ENCODE measurements around the gene ABCB4.

Gene ABCB4

DNA sequence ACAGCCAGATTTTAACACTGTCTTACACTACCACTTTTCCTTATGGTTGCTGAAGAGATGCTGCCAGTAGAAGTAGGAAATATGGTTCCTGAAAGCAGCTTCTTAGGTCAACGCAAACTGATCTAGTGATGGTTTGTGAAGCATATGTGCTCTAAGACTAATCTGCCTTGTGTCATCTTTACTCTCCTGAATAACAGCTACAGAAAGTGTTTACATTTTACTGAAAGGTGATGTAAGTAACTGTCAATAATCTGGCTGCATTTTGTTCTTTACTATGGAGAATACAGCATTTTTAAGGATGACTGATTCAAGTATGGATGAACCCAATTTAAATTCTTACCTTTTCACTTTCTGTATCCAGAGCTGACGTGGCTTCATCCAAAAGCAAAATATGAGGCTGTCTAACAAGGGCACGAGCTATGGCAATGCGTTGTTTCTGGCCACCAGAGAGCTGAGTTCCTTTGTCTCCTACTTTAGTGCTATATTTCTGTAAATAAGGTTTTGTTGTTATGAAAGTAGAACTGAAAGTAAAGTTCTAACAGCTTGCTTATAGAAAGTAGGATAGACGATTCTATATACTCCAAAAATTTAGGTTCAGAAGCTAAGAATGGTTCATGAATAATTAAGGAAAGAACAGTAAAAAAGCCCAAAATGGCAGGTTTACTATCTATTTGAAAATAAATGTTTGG is 30.2 kb upstream of the ABCB4 start:
- Histone ChIP-seq H3K4me1 (ENCODE audit: insufficient read depth, low read length) (0 out of 2 replicates have a peak, but pooled peaks cover under 1% of the 10 kb centered on the region), H3K27ac (ENCODE audit: low read depth, low read length) (no peak overlapping the region), H3K36me3 (ENCODE audit: insufficient read depth, low read length) (no peaks in the 10 kb centered on the region), H3K4me3 (ENCODE audit: low read length) (no peak overlapping the region), H3K9me3 (ENCODE audit: insufficient read depth, low read depth, low read length) (no peaks in the 10 kb centered on the region), H3K9ac (ENCODE audit: low read depth, low read length) (no peak overlapping the region), H3K27me3 (ENCODE audit: insufficient read depth, low read length) (no peaks in the 10 kb centered on the region)
- WGBS: 94% methylated on average over 5 of the region's 5 CpGs

DNA sequence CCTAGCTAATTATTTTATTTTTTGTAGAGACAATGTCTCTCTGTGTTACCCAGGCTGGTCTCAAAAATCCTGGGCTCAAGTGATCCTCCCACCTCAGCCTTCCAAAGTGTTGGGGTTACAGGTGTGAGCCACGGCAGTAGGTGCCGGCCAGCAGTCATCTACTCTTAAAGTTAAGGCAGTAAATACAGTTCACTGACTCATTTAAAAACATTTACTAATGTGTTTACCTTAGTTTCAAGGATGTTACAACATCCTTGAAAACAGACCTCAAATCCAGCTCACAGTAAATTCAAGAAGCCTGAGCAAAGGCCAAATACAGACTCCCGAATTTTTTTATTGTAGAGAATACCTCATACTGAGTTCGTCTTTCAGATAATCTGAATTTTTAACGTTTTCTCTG is 29.6 kb upstream of the ABCB4 start:
- Histone ChIP-seq H3K4me1 (ENCODE audit: insufficient read depth, low read length) (no peaks in the 10 kb centered on the region), H3K27me3 (ENCODE audit: insufficient read depth, low read length) (no peaks in the 10 kb centered on the region), H3K9ac (ENCODE audit: low read depth, low read length) (no peak overlapping the region), H3K9me3 (ENCODE audit: insufficient read depth, low read depth, low read length) (no peaks in the 10 kb centered on the region), H3K4me3 (ENCODE audit: low read length) (no peak overlapping the region), H3K27ac (ENCODE audit: low read depth, low read length) (no peak overlapping the region), H3K36me3 (ENCODE audit: insufficient read depth, low read length) (no peaks in the 10 kb centered on the region)
- 94% methylated on average over 5 of the region's 5 CpGs for WGBS

DNA sequence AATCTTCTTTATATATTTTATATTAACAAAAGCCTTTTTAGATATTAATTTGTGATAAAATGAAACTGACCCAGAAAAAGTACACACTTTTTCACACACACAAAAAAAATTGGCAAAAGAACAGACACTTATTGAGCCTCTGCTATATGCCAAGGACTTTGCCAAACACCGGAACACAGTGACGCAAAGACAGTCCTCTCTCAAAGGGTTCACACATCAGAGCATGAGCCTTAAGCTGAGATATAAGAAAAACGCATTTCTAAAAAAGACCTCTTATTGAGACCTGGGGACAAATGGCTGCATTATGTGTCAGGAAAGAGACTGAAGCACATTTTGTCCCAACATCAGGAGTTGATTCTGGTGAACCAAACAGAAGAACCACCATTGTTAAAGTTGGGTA is 24.0 kb upstream of the ABCB4 start:
- H3K36me3 ChIP-seq (ENCODE audit: insufficient read depth, low read length): no peaks in the 10 kb centered on the region
- 96% methylated on average over 3 of the region's 3 CpGs for WGBS
- H3K27ac ChIP-seq (ENCODE audit: low read depth, low read length): no peak overlapping the region
- no peak overlapping the region for H3K4me3 ChIP-seq (ENCODE audit: low read length)
- H3K9ac ChIP-seq (ENCODE audit: low read depth, low read length): no peak overlapping the region
- no peaks in the 10 kb centered on the region for H3K9me3 ChIP-seq (ENCODE audit: insufficient read depth, low read depth, low read length)
- H3K27me3 ChIP-seq (ENCODE audit: insufficient read depth, low read length): no peaks in the 10 kb centered on the region
- no peaks in the 10 kb centered on the region for H3K4me1 ChIP-seq (ENCODE audit: insufficient read depth, low read length)

DNA sequence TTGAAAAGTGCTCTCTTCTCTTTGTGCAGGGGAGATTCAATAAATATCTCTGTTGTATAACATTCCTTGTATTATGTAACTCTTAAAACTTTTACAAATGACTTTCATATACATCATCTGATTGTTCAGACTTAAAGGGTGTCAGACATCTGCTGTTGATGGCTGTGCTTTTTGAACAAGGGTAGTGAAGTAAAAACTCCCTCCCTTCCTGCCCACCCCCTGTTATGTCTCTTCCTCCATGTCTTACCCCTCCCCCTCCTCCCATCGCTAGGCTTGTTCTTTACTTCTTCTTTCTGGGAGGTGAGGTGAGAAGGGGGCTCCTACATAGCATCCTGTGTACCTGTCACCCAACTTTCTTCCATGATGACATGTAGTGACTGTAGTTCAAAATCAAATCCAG is 23.4 kb upstream of the ABCB4 start:
- no peak overlapping the region for H3K9ac ChIP-seq (ENCODE audit: low read depth, low read length)
- no CpG with 5 or more reads among the region's 1 CpG for WGBS
- no peak overlapping the region for H3K4me3 ChIP-seq (ENCODE audit: low read length)
- H3K27me3 ChIP-seq (ENCODE audit: insufficient read depth, low read length): no peaks in the 10 kb centered on the region
- H3K4me1 ChIP-seq (ENCODE audit: insufficient read depth, low read length): no peaks in the 10 kb centered on the region
- H3K36me3 ChIP-seq (ENCODE audit: insufficient read depth, low read length): no peaks in the 10 kb centered on the region
- no peak overlapping the region for H3K27ac ChIP-seq (ENCODE audit: low read depth, low read length)
- H3K9me3 ChIP-seq (ENCODE audit: insufficient read depth, low read depth, low read length): no peaks in the 10 kb centered on the region

GRCh38 chr7:87497482-87497881 is 22.0 kb upstream of the ABCB4 start:
- Histone ChIP-seq H3K27me3 (ENCODE audit: insufficient read depth, low read length) (no peaks in the 10 kb centered on the region), H3K4me3 (ENCODE audit: low read length) (no peak overlapping the region), H3K27ac (ENCODE audit: low read depth, low read length) (no peak overlapping the region), H3K9me3 (ENCODE audit: insufficient read depth, low read depth, low read length) (no peaks in the 10 kb centered on the region), H3K4me1 (ENCODE audit: insufficient read depth, low read length) (no peaks in the 10 kb centered on the region), H3K9ac (ENCODE audit: low read depth, low read length) (no peak overlapping the region), H3K36me3 (ENCODE audit: insufficient read depth, low read length) (no peaks in the 10 kb centered on the region)
- 95% methylated on average over 3 of the region's 3 CpGs for WGBS

- Histone ChIP-seq H3K9me3 (ENCODE audit: insufficient read depth, low read depth, low read length) (no peaks in the 10 kb centered on the region), H3K9ac (ENCODE audit: low read depth, low read length) (no peak overlapping the region), H3K27ac (ENCODE audit: low read depth, low read length) (no peak overlapping the region), H3K27me3 (ENCODE audit: insufficient read depth, low read length) (no peaks in the 10 kb centered on the region), H3K4me1 (ENCODE audit: insufficient read depth, low read length) (no peaks in the 10 kb centered on the region), H3K36me3 (ENCODE audit: insufficient read depth, low read length) (no peaks in the 10 kb centered on the region), H3K4me3 (ENCODE audit: low read length) (no peak overlapping the region)
- WGBS: 95% methylated on average over 4 of the region's 5 CpGs
Observed at GRCh38 chr7:87495366-87495765, 19.9 kb upstream of the ABCB4 start.

GRCh38 chr7:87494454-87494853 is 19.0 kb upstream of the ABCB4 start:
- H3K36me3 ChIP-seq (ENCODE audit: insufficient read depth, low read length): no peaks in the 10 kb centered on the region
- H3K4me3 ChIP-seq (ENCODE audit: low read length): no peak overlapping the region
- H3K27ac ChIP-seq (ENCODE audit: low read depth, low read length): no peak overlapping the region
- H3K27me3 ChIP-seq (ENCODE audit: insufficient read depth, low read length): no peaks in the 10 kb centered on the region
- H3K9me3 ChIP-seq (ENCODE audit: insufficient read depth, low read depth, low read length): no peaks in the 10 kb centered on the region
- 88% methylated on average over 1 of the region's 1 CpG for WGBS
- H3K9ac ChIP-seq (ENCODE audit: low read depth, low read length): no peak overlapping the region
- H3K4me1 ChIP-seq (ENCODE audit: insufficient read depth, low read length): no peaks in the 10 kb centered on the region

DNA sequence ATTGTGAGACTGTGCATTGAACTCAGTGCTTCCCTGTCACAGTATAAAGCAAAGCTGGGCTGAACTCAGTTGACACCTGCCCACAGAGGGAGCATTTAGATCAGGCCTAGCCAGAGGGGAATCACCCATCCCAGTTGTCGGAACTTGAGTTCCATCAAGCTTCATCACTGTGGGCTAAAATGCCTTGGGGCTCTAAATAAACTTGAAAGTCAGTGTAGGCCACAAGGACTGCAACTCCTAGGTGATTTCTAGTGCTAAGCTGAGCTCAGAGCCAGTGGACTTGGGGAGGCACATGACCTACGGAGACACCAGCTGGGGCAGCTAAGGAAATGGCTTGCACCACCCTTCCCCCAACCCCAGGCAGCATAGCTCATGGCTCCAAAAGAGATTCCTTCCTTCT is 7.7 kb upstream of the ABCB4 start:
- H3K4me3 ChIP-seq (ENCODE audit: low read length): no peak overlapping the region
- WGBS: 93% methylated on average over 2 of the region's 2 CpGs

GRCh38 chr7:87482115-87482514 is 6.6 kb upstream of the ABCB4 start:
- Histone ChIP-seq H3K9me3 (ENCODE audit: insufficient read depth, low read depth, low read length) (no peaks in the 10 kb centered on the region), H3K27ac (ENCODE audit: low read depth, low read length) (no peak overlapping the region), H3K4me1 (ENCODE audit: insufficient read depth, low read length) (no peaks in the 10 kb centered on the region), H3K36me3 (ENCODE audit: insufficient read depth, low read length) (no peaks in the 10 kb centered on the region), H3K9ac (ENCODE audit: low read depth, low read length) (no peak overlapping the region), H3K27me3 (ENCODE audit: insufficient read depth, low read length) (peaks cover 8% of the 10 kb centered on the region), H3K4me3 (ENCODE audit: low read length) (no peak overlapping the region)
- 81% methylated on average over 2 of the region's 3 CpGs for WGBS

More for the DNA sequence above, 7.7 kb upstream of the ABCB4 start:
- Histone ChIP-seq H3K36me3 (ENCODE audit: insufficient read depth, low read length) (no peaks in the 10 kb centered on the region), H3K4me1 (ENCODE audit: insufficient read depth, low read length) (no peaks in the 10 kb centered on the region), H3K27me3 (ENCODE audit: insufficient read depth, low read length) (no peaks in the 10 kb centered on the region), H3K9me3 (ENCODE audit: insufficient read depth, low read depth, low read length) (no peaks in the 10 kb centered on the region), H3K9ac (ENCODE audit: low read depth, low read length) (no peak overlapping the region), H3K27ac (ENCODE audit: low read depth, low read length) (no peak overlapping the region)

DNA sequence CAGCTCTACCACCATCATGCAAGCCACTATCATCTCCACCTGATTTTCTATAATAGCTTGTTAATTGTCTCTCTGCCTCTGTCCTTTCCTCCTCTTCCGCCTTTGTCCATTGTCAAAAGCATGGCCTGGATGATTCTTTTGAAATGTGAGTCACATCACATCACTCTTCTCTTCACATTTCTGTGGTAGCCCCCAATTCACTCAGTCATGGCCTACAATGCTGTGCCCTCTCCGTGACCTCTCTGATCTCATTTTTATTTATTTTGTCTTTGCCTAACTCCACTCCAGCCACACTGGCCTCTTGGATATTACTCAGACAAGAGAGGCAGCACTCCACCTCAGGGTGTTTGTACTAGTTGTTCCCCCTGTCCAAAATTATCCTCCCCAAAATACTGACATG is 4.9 kb upstream of the ABCB4 start:
- H3K4me1 ChIP-seq (ENCODE audit: insufficient read depth, low read length): no peaks in the 10 kb centered on the region; the same call in 1 of the 2 replicates
- H3K9me3 ChIP-seq (ENCODE audit: insufficient read depth, low read depth, low read length): no peaks in the 10 kb centered on the region
- H3K27ac ChIP-seq (ENCODE audit: low read depth, low read length): no peak overlapping the region
- H3K36me3 ChIP-seq (ENCODE audit: insufficient read depth, low read length): no peaks in the 10 kb centered on the region
- WGBS: 95% methylated on average over 2 of the region's 2 CpGs
- peaks cover 24% of the 10 kb centered on the region for H3K27me3 ChIP-seq (ENCODE audit: insufficient read depth, low read length)
- H3K9ac ChIP-seq (ENCODE audit: low read depth, low read length): no peak overlapping the region
- H3K4me3 ChIP-seq (ENCODE audit: low read length): no peak overlapping the region

- Histone ChIP-seq H3K9me3 (ENCODE audit: insufficient read depth, low read depth, low read length) (no peaks in the 10 kb centered on the region), H3K36me3 (ENCODE audit: insufficient read depth, low read length) (no peaks in the 10 kb centered on the region), H3K27me3 (ENCODE audit: insufficient read depth, low read length) (peaks cover 29% of the 10 kb centered on the region), H3K27ac (ENCODE audit: low read depth, low read length) (no peak overlapping the region), H3K4me3 (ENCODE audit: low read length) (no peak overlapping the region), H3K4me1 (ENCODE audit: insufficient read depth, low read length) (no peaks in the 10 kb centered on the region; the same call in 1 of the 2 replicates), H3K9ac (ENCODE audit: low read depth, low read length) (no peak overlapping the region)
- 94% methylated on average over 2 of the region's 2 CpGs for WGBS
Observed at GRCh38 chr7:87479951-87480350, 4.5 kb upstream of the ABCB4 start.

DNA sequence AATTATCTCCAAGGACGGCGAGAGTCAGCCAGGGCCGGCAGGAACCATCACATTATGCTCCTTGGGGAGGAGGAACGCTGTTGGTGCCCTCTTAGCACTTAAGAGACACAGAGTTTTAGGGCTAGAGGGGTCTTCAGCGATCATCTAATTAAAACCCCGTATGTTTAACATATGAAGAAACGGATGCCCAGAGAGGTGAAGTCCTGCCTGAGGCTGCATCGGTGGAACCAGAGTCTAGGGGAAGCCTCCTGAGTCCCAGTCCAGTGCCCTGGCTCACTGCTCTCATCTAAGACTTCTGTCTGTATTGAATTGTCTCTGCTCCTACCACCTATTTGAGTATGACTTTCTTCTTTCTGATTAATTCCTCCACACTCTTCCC is 688 bp upstream of the ABCB4 start:
- no peaks in the 10 kb centered on the region for H3K9me3 ChIP-seq (ENCODE audit: insufficient read depth, low read depth, low read length)
- H3K27ac ChIP-seq (ENCODE audit: low read depth, low read length): no peak overlapping the region
- H3K4me3 ChIP-seq (ENCODE audit: low read length): peak overlapping the region; percentile 66
- H3K9ac ChIP-seq (ENCODE audit: low read depth, low read length): peak overlapping the region; percentile 17; the same call in 1 of the 2 replicates
- H3K36me3 ChIP-seq (ENCODE audit: insufficient read depth, low read length): no peaks in the 10 kb centered on the region
- peaks cover 6% of the 10 kb centered on the region for H3K4me1 ChIP-seq (ENCODE audit: insufficient read depth, low read length)
- 67% methylated on average over 8 of the region's 8 CpGs for WGBS
- H3K27me3 ChIP-seq (ENCODE audit: insufficient read depth, low read length): peaks cover 51% of the 10 kb centered on the region
